GM12891 (cell line): ENCODE data around the gene MAGEB17.

ENCODE experiments used
- POLR2A ChIP-seq: IDR thresholded peaks from 2 replicates; pipeline ENCODE4 v1.6.1; 2011; ENCODE audit warnings: low read depth, low read length, control low read depth
- TAF1 ChIP-seq: IDR thresholded peaks from 2 replicates; pipeline ENCODE4 v1.6.1; 2011; ENCODE audit warnings: low read depth, low read length, control low read depth

DNA sequence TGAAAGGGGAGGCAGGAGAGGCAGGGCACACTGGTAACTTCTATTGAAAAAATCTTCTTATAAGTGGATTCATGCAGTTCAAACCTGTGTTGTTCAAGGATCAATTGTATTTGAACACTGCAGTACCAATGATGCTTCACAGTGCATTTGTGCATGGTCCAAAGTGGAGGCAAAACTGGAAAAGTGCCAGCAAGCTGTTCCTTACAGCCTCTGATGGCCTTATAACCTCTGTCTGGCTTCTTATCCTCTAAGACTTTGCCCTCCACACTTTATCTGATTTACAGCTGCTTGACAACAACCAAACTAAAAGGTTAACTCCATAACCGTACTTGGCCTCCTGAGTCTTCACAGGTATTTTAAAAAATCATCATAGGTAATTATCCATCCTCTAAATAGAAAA lies 40.4 kb downstream of the MAGEB17 start:
- TF ChIP-seq POLR2A = no peak
- no peak for TF ChIP-seq TAF1
